ENCODE measurements around the gene ZNF524. TPM values are rescaled to one million over a fixed set of nuclear protein-coding genes. Genes with fewer than 3 reads are reported as not detected.

ZNF524 gene
- total RNA-seq, 2 experiments from 2014 or later: 21.9 to 25.2 TPM

Other genes with a start within 250 kb of the ZNF524 start
- under 1 TPM in 1 of 2 experiments, not detected in 1; 0.34 TPM for gene COX6B2, start 245.6 kb upstream of the ZNF524 start, total RNA-seq
- gene GARIN5B, start 237.0 kb upstream of the ZNF524 start, total RNA-seq: not detected
- under 1 TPM; 0.26 to 0.34 TPM for gene IL11, start 229.8 kb upstream of the ZNF524 start, total RNA-seq
- gene TMEM190, start 223.5 kb upstream of the ZNF524 start, total RNA-seq: not detected
- gene TMEM238, start 216.0 kb upstream of the ZNF524 start, total RNA-seq: 10 to 100 TPM; 23.6 to 26.7 TPM
- 1,000 to 10,000 TPM; 2,948 to 3,082 TPM for gene RPL28, start 214.4 kb upstream of the ZNF524 start, total RNA-seq
- 100 to 1,000 TPM; 333 to 353 TPM for gene UBE2S, start 192.5 kb upstream of the ZNF524 start, total RNA-seq
- not detected for gene SHISA7, start 157.0 kb upstream of the ZNF524 start, total RNA-seq
- 10 to 100 TPM; 31.9 to 32.1 TPM for gene ISOC2, start 138.6 kb upstream of the ZNF524 start, total RNA-seq
- gene C19orf85, start 135.5 kb upstream of the ZNF524 start, total RNA-seq: not detected
- gene ZNF628, start 123.7 kb upstream of the ZNF524 start, total RNA-seq: 10 to 100 TPM; 10.2 to 11.6 TPM
- gene NAT14, start 115.1 kb upstream of the ZNF524 start, total RNA-seq: 10 to 100 TPM; 16.2 to 16.4 TPM
- gene SSC5D, start 111.9 kb upstream of the ZNF524 start, total RNA-seq: under 1 TPM; 0.50 to 0.55 TPM
- not detected for gene SBK2, start 63.2 kb upstream of the ZNF524 start, total RNA-seq
- not detected for gene SBK3, start 54.7 kb upstream of the ZNF524 start, total RNA-seq
- 1 to 10 TPM; 5.6 to 6.2 TPM for gene ZNF579, start 19.4 kb upstream of the ZNF524 start, total RNA-seq
- gene FIZ1, start 771 bp upstream of the ZNF524 start, total RNA-seq: 10 to 100 TPM; 13.6 to 13.7 TPM
- 10 to 100 TPM; 14.8 to 15.8 TPM for gene ZNF865, start 5.4 kb downstream of the ZNF524 start, total RNA-seq
- 1 to 10 TPM; 5.2 to 5.3 TPM for gene ZNF784, start 24.3 kb downstream of the ZNF524 start, total RNA-seq
- 10 to 100 TPM; 30.2 to 32.1 TPM for gene ZNF580, start 40.7 kb downstream of the ZNF524 start, total RNA-seq
- gene ZNF581, start 43.4 kb downstream of the ZNF524 start, total RNA-seq: 10 to 100 TPM; 22.7 to 24.4 TPM
- 1 to 10 TPM; 8.7 to 9.4 TPM for gene CCDC106, start 47.9 kb downstream of the ZNF524 start, total RNA-seq
- gene U2AF2, start 54.7 kb downstream of the ZNF524 start, total RNA-seq: 100 to 1,000 TPM; 296 to 321 TPM
- 10 to 100 TPM; 63.6 to 67.0 TPM for gene EPN1, start 74.9 kb downstream of the ZNF524 start, total RNA-seq
- not detected for gene NLRP9, start 138.1 kb downstream of the ZNF524 start, total RNA-seq
- gene RFPL4A, start 158.8 kb downstream of the ZNF524 start, total RNA-seq: not detected
- gene RFPL4AL1, start 168.8 kb downstream of the ZNF524 start, total RNA-seq: not detected
- gene NLRP11, start 231.7 kb downstream of the ZNF524 start, total RNA-seq: not detected
- not detected for gene NLRP4, start 236.3 kb downstream of the ZNF524 start, total RNA-seq

Data from activated CD8-positive, alpha-beta T cell treated with anti-CD3 and anti-CD28 coated beads, Interleukin-2, amount 10 ng/mL, durations not matched to agents 7 days and 5 days (primary cell).